GM12878 (cell line): ENCODE data around the gene EPHB1. TPM values are rescaled to one million over a fixed set of nuclear protein-coding genes. Genes with fewer than 3 reads are reported as not detected.

ENCODE experiments used
- ATAC-seq: fragments of 200-7000 bp; cut with Tn5 transposase; 3 replicates; pipeline ENCODE4 v1.9.1; 2020; ENCODE audit warnings: mild to moderate bottlenecking, moderate library complexity
- BruUV-seq: library from RNA; stranded (reverse); fragments of 400-500 nt; replicated peaks from 2 replicates; lab custom pipeline; 2021; lab: Mats Ljungman, UMichigan
- CTCF ChIA-PET: fragments of 300-600 bp; sonication (Branson Sonifier 250); formaldehyde crosslinking; extraction: SDS; loops from one replicate; lab custom pipeline; 2021; ENCODE audit warnings: inconsistent platforms; lab: Yijun Ruan, JAX
- POLR2A ChIA-PET: fragments of 350-600 bp; formaldehyde crosslinking; extraction: SDS; loops from one replicate; lab custom pipeline; 2021; ENCODE audit warnings: inconsistent platforms; lab: Charles Lee
- RAD21 ChIA-PET: fragments of 300-600 bp; sonication (Branson Sonifier 250); formaldehyde crosslinking; loops from one replicate; lab custom pipeline; 2023; ENCODE audit warnings: antibody characterized with exemption; ENCODE audit not compliant: unreplicated experiment; lab: Charles Lee
- SMC1A ChIA-PET: fragments of 300-600 bp; sonication (Branson Sonifier 250); formaldehyde crosslinking; loops from one replicate; lab custom pipeline; 2023; ENCODE audit not compliant: unreplicated experiment, uncharacterized antibody; lab: Charles Lee
- DNase-seq: peaks from one replicate; pipeline ENCODE4 v3.0.0-alpha.2; 2011; ENCODE audit warnings: low read depth, low spot score
- FAIRE-seq: peaks from 3 replicates; lab custom pipeline; 2011; peaks lifted over from hg19 to GRCh38; lab: Jason Lieb, UNC
- H2AFZ ChIP-seq: 2 replicates; pipeline ENCODE4 v1.6.0; 2011; ENCODE audit warnings: low read depth, low read length, control low read depth; ENCODE audit not compliant: control insufficient read depth
- H3K27ac ChIP-seq: 2 replicates; pipeline ENCODE4 v1.5.1; 2011; ENCODE audit warnings: control low read depth; ENCODE audit not compliant: control insufficient read depth, insufficient read depth
- H3K27me3 ChIP-seq, 2 experiments: replicated peaks in 1 of 2; 2 replicates each; pipeline versions ENCODE4 v1.6.0 to v1.6.1; 2011; ENCODE audit warnings: low read length in 1 of 2; ENCODE audit not compliant: control insufficient read depth in 2 of 2, insufficient read depth in 2 of 2
- H3K36me3 ChIP-seq, 2 experiments: 2 replicates each; pipeline ENCODE4 v1.5.1; 2011; ENCODE audit warnings: low read length in 1 of 2; ENCODE audit not compliant: control insufficient read depth in 2 of 2, insufficient read depth in 2 of 2
- H3K4me1 ChIP-seq: 2 replicates; pipeline ENCODE4 v1.6.1; 2011; ENCODE audit warnings: mild to moderate bottlenecking, low read length, moderate library complexity, mixed read lengths; ENCODE audit not compliant: control insufficient read depth, insufficient read depth
- H3K4me2 ChIP-seq: 2 replicates; pipeline ENCODE4 v1.6.0; 2011; ENCODE audit warnings: control low read depth; ENCODE audit not compliant: control insufficient read depth, insufficient read depth
- H3K4me3 ChIP-seq: fragments of 200-600 bp; sonication (generic); 2 replicates; pipeline ENCODE4 v1.5.1; 2016
- H3K79me2 ChIP-seq: 2 replicates; pipeline ENCODE4 v1.6.0; 2011; ENCODE audit warnings: low read length; ENCODE audit not compliant: control insufficient read depth, insufficient read depth
- H3K9ac ChIP-seq: 2 replicates; pipeline ENCODE4 v1.8.0; 2011; ENCODE audit warnings: low read length, control low read depth, mixed read lengths; ENCODE audit not compliant: control insufficient read depth, insufficient read depth
- H3K9me3 ChIP-seq: replicated peaks from 3 replicates; pipeline ENCODE4 v1.5.1; 2011; ENCODE audit warnings: mild to moderate bottlenecking, low read length; ENCODE audit not compliant: control insufficient read depth, insufficient read depth
- H4K20me1 ChIP-seq: 2 replicates; pipeline ENCODE4 v1.6.0; 2011; ENCODE audit not compliant: control insufficient read depth, insufficient read depth
- FOXM1 ChIP-seq: IDR thresholded peaks from 2 replicates; pipeline ENCODE4 v1.6.1; 2012; ENCODE audit warnings: low read depth, mild to moderate bottlenecking, inconsistent platforms, low read length, moderate library complexity
- NFYB ChIP-seq: IDR thresholded peaks from 2 replicates; pipeline ENCODE4 v1.6.1; 2011; ENCODE audit warnings: low read depth, mild to moderate bottlenecking, low read length, improper control_type of control experiment, moderate library complexity; ENCODE audit not compliant: insufficient read depth
- RAD21 ChIP-seq: IDR thresholded peaks from 2 replicates; pipeline ENCODE4 v1.6.1; 2011; ENCODE audit warnings: mild to moderate bottlenecking, low read depth, low read length, moderate library complexity; ENCODE audit not compliant: insufficient read depth
- TAF1 ChIP-seq: IDR thresholded peaks from 2 replicates; pipeline ENCODE4 v1.6.1; 2011; ENCODE audit warnings: mild to moderate bottlenecking, low read depth, low read length, borderline replicate concordance
- ZNF622 ChIP-seq: fragments of 450-650 bp; IDR thresholded peaks from 2 replicates; pipeline ENCODE4 v1.6.1; 2017; ENCODE audit warnings: mild to moderate bottlenecking, inconsistent platforms
- WGBS: methylation state at CpG from one replicate; pipeline ENCODE4 v1.1.6; 2016; ENCODE audit warnings: low lambda C conversion rate; ENCODE audit not compliant: insufficient replicate concordance, insufficient coverage; ENCODE audit errors: missing lambda C conversion rate; 5-methylcytosine and 5-hydroxymethylcytosine counted together
- in situ Hi-C: fragments of 300-500 bp; cut with MboI; formaldehyde crosslinking; loops from 9 replicates; pipeline ENCODE4 v1.14.3; 2018; ENCODE audit warnings: mixed read lengths
- intact Hi-C: fragments of 100-400 bp; cut with micrococcal nuclease; formaldehyde crosslinking; loops from one replicate; pipeline ENCODE4 v1.14.2; 2022; ENCODE audit not compliant: unreplicated experiment
- polyA plus RNA-seq, 11 experiments: library from polyadenylated mRNA; depleted of rRNA in 4 of 11; unstranded in 6 of 11; stranded (reverse) in 5 of 11; fragments of >200 nt; fragmentation: Nextera tagmentation in 4 of 11; fragmentation: Illumina TruSeq in 1 of 11; extraction: Ambion mirVana in 4 of 11; extraction: Trizol in 1 of 11; gene quantifications; 1 replicate in 1 of 11; 2 replicates in 10 of 11; pipeline versions ENCODE4 v1.2.1 to v1.2.3, GENCODE V29; 2011 to 2016; ENCODE audit warnings: inconsistent platforms in 2 of 11, missing spikeins in 2 of 11, low read depth in 1 of 11
- total RNA-seq, 4 experiments: library from RNA; depleted of rRNA in 3 of 4; stranded (reverse); fragments of >200 nt in 3 of 4; fragmentation: Illumina TruSeq in 1 of 4; extraction: Trizol in 1 of 4; gene quantifications; 2 replicates each; pipeline versions ENCODE4 v1.2.1 to v1.2.3, GENCODE V29; 2013 to 2021
- TF ChIP-seq, protein P1 (sequence below): fragments of 450-650 bp; IDR thresholded peaks from 2 replicates; pipeline ENCODE4 v1.6.1; 2017; ENCODE audit warnings: mild to moderate bottlenecking
- TF ChIP-seq, protein P2 (sequence below): IDR thresholded peaks from 2 replicates; pipeline ENCODE4 v1.6.1; 2012; ENCODE audit warnings: mild to moderate bottlenecking, low read depth, low read length

EPHB1 gene
- total and polyA plus RNA-seq, 10 of the 15 experiments (the other 5 are each of a cell fraction or from before 2014, with no cell fraction given): 0.33 to 23.8 (median 1.2) TPM

DNA sequence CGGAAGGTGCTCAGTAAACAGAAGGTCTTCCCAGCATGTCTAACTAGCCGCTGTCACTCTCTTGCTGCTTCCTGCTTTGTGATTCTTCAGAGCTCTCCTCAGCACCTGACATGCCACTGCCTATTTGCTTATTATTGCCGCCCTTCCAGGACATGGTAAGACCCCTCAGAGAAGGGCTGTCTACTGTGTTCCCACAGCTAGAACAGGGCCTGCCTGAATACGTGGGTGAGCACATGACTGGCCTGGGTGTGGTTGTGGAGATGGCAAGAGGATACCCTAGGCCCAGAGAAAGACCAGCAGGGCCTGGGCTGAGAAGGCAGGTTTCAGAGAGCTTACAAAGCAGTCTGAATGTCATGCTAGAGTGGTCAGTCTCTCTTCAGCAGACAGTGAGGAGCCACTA lies 2.4 kb upstream of the EPHB1 start:
- BruUV-seq: no TSS peak
- ChIA-PET SMC1A (interaction anchor here (3.2 to 14.4 kb wide), 5 partner anchors 60 to 711 kb away, joined by 25 to 110 read pairs (median 40); no protein-coding TSS in a partner anchor), CTCF (interaction anchor here (0.6 to 5.9 kb wide), 5 partner anchors 166 to 711 kb away, joined by 3 to 88 read pairs (median 39); no protein-coding TSS in a partner anchor), RAD21 (interaction anchor here (0.8 to 10.5 kb wide), 7 partner anchors 95 to 710 kb away, joined by 3 to 90 read pairs (median 5); no protein-coding TSS in a partner anchor), POLR2A (no interaction called here)
- FAIRE-seq (no peak), ATAC-seq (no peak), DNase-seq (no peak)
- no peaks in the 10 kb centered on the region for H3K4me1 ChIP-seq
- WGBS: 51% methylated on average over 4 of the region's 4 CpGs
- no peak overlapping the region for H3K4me2 ChIP-seq
- in situ Hi-C loops (loop anchor here (5.0 to 25.0 kb wide), 3 partner anchors 452 to 1095 kb away; no protein-coding TSS in a partner anchor), intact Hi-C loops (no loop called here)
- TF ChIP-seq TAF1: no peak
- no peak for TF ChIP-seq FOXM1
- peaks cover 0 to 2% of the 10 kb centered on the region in 2 experiments; a peak in 2 of 4 replicates for H3K27me3 ChIP-seq
- no peak overlapping the region for H3K9ac ChIP-seq
- H3K4me3 ChIP-seq: no peak overlapping the region
- H4K20me1 ChIP-seq: no peaks in the 10 kb centered on the region
- peaks cover 26% of the 10 kb centered on the region for H3K79me2 ChIP-seq
- H3K27ac ChIP-seq: no peak overlapping the region
- H3K9me3 ChIP-seq: no peaks in the 10 kb centered on the region
- no peaks in the 10 kb centered on the region for H3K36me3 ChIP-seq
- H2AFZ ChIP-seq: no peak overlapping the region

DNA sequence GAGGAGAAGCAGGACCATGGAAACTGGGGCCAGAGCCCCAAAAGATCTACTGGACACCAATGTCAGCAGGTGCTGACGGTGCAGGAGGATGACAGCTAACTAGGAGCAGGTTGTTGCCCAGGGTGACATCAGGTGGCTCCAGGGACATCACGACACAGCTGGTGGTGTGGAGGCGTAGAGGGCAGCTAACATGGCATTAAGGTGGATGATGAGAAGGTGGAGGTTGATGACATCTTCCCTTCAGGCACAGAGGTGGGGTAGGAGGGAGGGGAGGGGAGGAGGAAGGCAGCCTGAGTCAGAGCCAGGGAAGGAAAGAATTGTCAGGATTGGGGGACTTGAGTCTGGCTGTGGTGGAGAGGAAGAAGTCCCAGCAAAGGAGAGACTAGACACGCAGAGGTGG lies 1.5 kb upstream of the EPHB1 start:
- intact Hi-C loops (no loop called here), in situ Hi-C loops (loop anchor here (5.0 to 25.0 kb wide), 3 partner anchors 451 to 1094 kb away; no protein-coding TSS in a partner anchor)
- Histone ChIP-seq H3K4me2 (no peak overlapping the region), H4K20me1 (no peaks in the 10 kb centered on the region), H3K4me1 (0 out of 2 replicates have a peak, but pooled peaks cover under 1% of the 10 kb centered on the region), H3K79me2 (peaks cover 35% of the 10 kb centered on the region), H3K36me3 (no peaks in the 10 kb centered on the region), H3K9me3 (no peaks in the 10 kb centered on the region), H3K27me3 (peaks cover 0 to 2% of the 10 kb centered on the region in 2 experiments; a peak in 2 of 4 replicates), H3K27ac (no peak overlapping the region), H3K9ac (no peak overlapping the region), H3K4me3 (no peak overlapping the region), H2AFZ (no peak overlapping the region)
- FAIRE-seq (no peak), ATAC-seq (no peak), DNase-seq (no peak)
- TF ChIP-seq ZNF622 (no peak), RAD21 (no peak), NFYB (no peak)
- TF ChIP-seq, protein P1, sequence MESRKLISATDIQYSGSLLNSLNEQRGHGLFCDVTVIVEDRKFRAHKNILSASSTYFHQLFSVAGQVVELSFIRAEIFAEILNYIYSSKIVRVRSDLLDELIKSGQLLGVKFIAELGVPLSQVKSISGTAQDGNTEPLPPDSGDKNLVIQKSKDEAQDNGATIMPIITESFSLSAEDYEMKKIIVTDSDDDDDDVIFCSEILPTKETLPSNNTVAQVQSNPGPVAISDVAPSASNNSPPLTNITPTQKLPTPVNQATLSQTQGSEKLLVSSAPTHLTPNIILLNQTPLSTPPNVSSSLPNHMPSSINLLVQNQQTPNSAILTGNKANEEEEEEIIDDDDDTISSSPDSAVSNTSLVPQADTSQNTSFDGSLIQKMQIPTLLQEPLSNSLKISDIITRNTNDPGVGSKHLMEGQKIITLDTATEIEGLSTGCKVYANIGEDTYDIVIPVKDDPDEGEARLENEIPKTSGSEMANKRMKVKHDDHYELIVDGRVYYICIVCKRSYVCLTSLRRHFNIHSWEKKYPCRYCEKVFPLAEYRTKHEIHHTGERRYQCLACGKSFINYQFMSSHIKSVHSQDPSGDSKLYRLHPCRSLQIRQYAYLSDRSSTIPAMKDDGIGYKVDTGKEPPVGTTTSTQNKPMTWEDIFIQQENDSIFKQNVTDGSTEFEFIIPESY: no peak
- TF ChIP-seq, protein P2, sequence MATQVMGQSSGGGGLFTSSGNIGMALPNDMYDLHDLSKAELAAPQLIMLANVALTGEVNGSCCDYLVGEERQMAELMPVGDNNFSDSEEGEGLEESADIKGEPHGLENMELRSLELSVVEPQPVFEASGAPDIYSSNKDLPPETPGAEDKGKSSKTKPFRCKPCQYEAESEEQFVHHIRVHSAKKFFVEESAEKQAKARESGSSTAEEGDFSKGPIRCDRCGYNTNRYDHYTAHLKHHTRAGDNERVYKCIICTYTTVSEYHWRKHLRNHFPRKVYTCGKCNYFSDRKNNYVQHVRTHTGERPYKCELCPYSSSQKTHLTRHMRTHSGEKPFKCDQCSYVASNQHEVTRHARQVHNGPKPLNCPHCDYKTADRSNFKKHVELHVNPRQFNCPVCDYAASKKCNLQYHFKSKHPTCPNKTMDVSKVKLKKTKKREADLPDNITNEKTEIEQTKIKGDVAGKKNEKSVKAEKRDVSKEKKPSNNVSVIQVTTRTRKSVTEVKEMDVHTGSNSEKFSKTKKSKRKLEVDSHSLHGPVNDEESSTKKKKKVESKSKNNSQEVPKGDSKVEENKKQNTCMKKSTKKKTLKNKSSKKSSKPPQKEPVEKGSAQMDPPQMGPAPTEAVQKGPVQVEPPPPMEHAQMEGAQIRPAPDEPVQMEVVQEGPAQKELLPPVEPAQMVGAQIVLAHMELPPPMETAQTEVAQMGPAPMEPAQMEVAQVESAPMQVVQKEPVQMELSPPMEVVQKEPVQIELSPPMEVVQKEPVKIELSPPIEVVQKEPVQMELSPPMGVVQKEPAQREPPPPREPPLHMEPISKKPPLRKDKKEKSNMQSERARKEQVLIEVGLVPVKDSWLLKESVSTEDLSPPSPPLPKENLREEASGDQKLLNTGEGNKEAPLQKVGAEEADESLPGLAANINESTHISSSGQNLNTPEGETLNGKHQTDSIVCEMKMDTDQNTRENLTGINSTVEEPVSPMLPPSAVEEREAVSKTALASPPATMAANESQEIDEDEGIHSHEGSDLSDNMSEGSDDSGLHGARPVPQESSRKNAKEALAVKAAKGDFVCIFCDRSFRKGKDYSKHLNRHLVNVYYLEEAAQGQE: no peak
- CTCF ChIA-PET: interaction anchor here (0.5 to 5.9 kb wide), 11 partner anchors 15 to 710 kb away, joined by 3 to 88 read pairs (median 8); no protein-coding TSS in a partner anchor
- 6% methylated on average over 4 of the region's 4 CpGs for WGBS
- POLR2A ChIA-PET: no interaction called here
- SMC1A ChIA-PET: interaction anchor here (0.6 to 14.4 kb wide), 11 partner anchors 15 to 964 kb away, joined by 3 to 110 read pairs (median 25); no protein-coding TSS in a partner anchor
- no TSS peak for BruUV-seq
- RAD21 ChIA-PET: interaction anchor here (0.8 to 10.5 kb wide), 10 partner anchors 9 to 710 kb away, joined by 3 to 90 read pairs (median 18); no protein-coding TSS in a partner anchor
